ENCODE data around the gene GANC.

Gene GANC

GRCh38 chr15:42356851-42357250 lies 83.8 kb downstream of the GANC start:
- Histone ChIP-seq H3K36me3 (ENCODE audit: insufficient read depth, insufficient read length, low read length) (peaks cover 6% of the 10 kb centered on the region), H3K9me3 (ENCODE audit: insufficient read depth, low read length) (no peaks in the 10 kb centered on the region), H3K4me1 (ENCODE audit: insufficient read depth, insufficient read length) (no peaks in the 10 kb centered on the region), H3K27me3 (ENCODE audit: insufficient read depth, insufficient read length) (no peaks in the 10 kb centered on the region), H3K9ac (ENCODE audit: insufficient read length, low read depth) (no peak overlapping the region), H3K4me3 (ENCODE audit: insufficient read length, low read depth) (no peak overlapping the region)
- DNase-seq (ENCODE audit: low read depth, low spot score), result no peak
- TF ChIP-seq YY1 (IDR thresholded peaks at IDR 0.05; ENCODE audit: insufficient read depth, insufficient read length), result no peak
- TF ChIP-seq SUZ12 (IDR thresholded peaks at IDR 0.05; ENCODE audit: extremely low read depth, insufficient read depth, insufficient read length), result no peak
- TF ChIP-seq ZNF274 (IDR thresholded peaks at IDR 0.05; ENCODE audit: low read depth, low read length), result no peak

DNA sequence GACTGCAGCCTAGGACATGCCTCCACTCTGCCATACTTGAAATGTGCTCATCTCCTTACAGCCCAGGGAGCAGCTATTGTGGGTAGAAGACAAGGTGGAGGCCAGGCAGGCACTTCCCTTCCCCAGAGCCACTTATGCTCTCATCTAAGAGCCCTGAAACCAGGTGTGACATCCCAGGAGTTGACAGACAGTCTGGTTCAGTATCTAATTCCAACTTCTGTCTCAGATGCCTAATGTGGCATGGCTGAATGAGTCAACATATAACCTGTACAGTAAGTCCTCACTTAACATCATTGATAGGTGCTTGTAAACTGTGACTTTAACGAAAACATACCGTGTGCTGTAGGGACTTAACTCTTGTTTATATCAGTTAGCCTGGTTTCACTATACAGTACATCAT lies 85.1 kb downstream of the GANC start:
- H3K9me3 ChIP-seq (ENCODE audit: insufficient read depth, low read length), result no peaks in the 10 kb centered on the region
- no peak for TF ChIP-seq SUZ12 (IDR thresholded peaks at IDR 0.05; ENCODE audit: extremely low read depth, insufficient read depth, insufficient read length)
- no peak for TF ChIP-seq ZNF274 (IDR thresholded peaks at IDR 0.05; ENCODE audit: low read depth, low read length)
- TF ChIP-seq YY1 (IDR thresholded peaks at IDR 0.05; ENCODE audit: insufficient read depth, insufficient read length), result no peak
- no peaks in the 10 kb centered on the region for H3K4me1 ChIP-seq (ENCODE audit: insufficient read depth, insufficient read length)
- H3K36me3 ChIP-seq (ENCODE audit: insufficient read depth, insufficient read length, low read length), result no peaks in the 10 kb centered on the region
- H3K9ac ChIP-seq (ENCODE audit: insufficient read length, low read depth), result no peak overlapping the region
- H3K27me3 ChIP-seq (ENCODE audit: insufficient read depth, insufficient read length), result no peaks in the 10 kb centered on the region
- no peak for DNase-seq (ENCODE audit: low read depth, low spot score)
- no peak overlapping the region for H3K4me3 ChIP-seq (ENCODE audit: insufficient read length, low read depth)

- no peak within 1 kb of the TSS for H3K9ac ChIP-seq (ENCODE audit: insufficient read length, low read depth)
- H3K4me1 ChIP-seq (ENCODE audit: insufficient read depth, insufficient read length), result no peaks in the 10 kb centered on the region
- H3K27me3 ChIP-seq (ENCODE audit: insufficient read depth, insufficient read length), result no peaks in the 10 kb centered on the region
These were observed 86.2 kb downstream of the GANC start, which contains the start of gene CAPN3 for GRCh38 chr15:42359249-42359648. TSS of gene CAPN3 (plus strand) at chr15:42359501. CDS start at chr15:42359806, 305 bp downstream.

GRCh38 chr15:42359985-42360384 lies 87.0 kb downstream of the GANC start:
- TF ChIP-seq ZNF274 (IDR thresholded peaks at IDR 0.05; ENCODE audit: low read depth, low read length), result no peak
- TF ChIP-seq SUZ12 (IDR thresholded peaks at IDR 0.05; ENCODE audit: extremely low read depth, insufficient read depth, insufficient read length), result no peak
- no peak for DNase-seq (ENCODE audit: low read depth, low spot score)
- Histone ChIP-seq H3K9ac (ENCODE audit: insufficient read length, low read depth) (no peak overlapping the region), H3K9me3 (ENCODE audit: insufficient read depth, low read length) (no peaks in the 10 kb centered on the region), H3K4me3 (ENCODE audit: insufficient read length, low read depth) (no peak overlapping the region), H3K4me1 (ENCODE audit: insufficient read depth, insufficient read length) (no peaks in the 10 kb centered on the region), H3K36me3 (ENCODE audit: insufficient read depth, insufficient read length, low read length) (no peaks in the 10 kb centered on the region), H3K27me3 (ENCODE audit: insufficient read depth, insufficient read length) (no peaks in the 10 kb centered on the region)

More at GRCh38 chr15:42359249-42359648, 86.2 kb downstream of the GANC start, which contains the start of gene CAPN3:
- Histone ChIP-seq H3K36me3 (ENCODE audit: insufficient read depth, insufficient read length, low read length) (no peaks in the 10 kb centered on the region), H3K9me3 (ENCODE audit: insufficient read depth, low read length) (no peaks in the 10 kb centered on the region), H3K4me3 (ENCODE audit: insufficient read length, low read depth) (no peak within 1 kb of the TSS)
- no peak for DNase-seq (ENCODE audit: low read depth, low spot score)
- TF ChIP-seq YY1 (IDR thresholded peaks at IDR 0.05; ENCODE audit: insufficient read depth, insufficient read length) (no peak), SUZ12 (IDR thresholded peaks at IDR 0.05; ENCODE audit: extremely low read depth, insufficient read depth, insufficient read length) (no peak), ZNF274 (IDR thresholded peaks at IDR 0.05; ENCODE audit: low read depth, low read length) (no peak)

DNA sequence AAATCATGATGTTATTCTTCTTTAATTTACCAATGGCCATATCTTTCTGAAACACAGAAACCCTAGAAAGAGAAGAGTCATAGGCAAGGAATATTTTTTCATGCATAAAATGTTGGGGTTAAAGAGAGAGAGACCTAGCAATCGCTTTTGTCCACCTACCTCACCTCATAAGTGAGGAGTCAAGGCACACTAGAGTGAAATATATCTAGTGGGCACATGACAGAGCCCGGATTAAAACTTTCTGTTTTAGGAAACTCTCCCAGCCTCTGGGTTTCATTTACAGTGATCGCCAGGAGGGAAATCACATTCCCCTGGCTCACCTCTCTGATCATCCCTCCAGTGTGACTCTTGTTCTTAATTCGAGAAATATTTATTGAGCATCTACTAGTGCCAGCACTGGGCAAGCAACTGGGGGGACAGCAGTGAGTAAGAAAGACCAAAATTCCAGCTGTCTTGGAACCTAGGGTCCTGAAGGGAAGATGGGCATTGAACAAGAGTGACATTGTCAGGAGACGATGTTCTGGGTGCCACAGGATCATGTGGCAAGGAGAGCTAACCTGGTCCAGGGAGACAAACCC lies 87.6 kb downstream of the GANC start:
- Histone ChIP-seq H3K4me3 (ENCODE audit: insufficient read length, low read depth) (no peak overlapping the region), H3K27me3 (ENCODE audit: insufficient read depth, insufficient read length) (no peaks in the 10 kb centered on the region), H3K4me1 (ENCODE audit: insufficient read depth, insufficient read length) (no peaks in the 10 kb centered on the region), H3K36me3 (ENCODE audit: insufficient read depth, insufficient read length, low read length) (no peaks in the 10 kb centered on the region), H3K9me3 (ENCODE audit: insufficient read depth, low read length) (no peaks in the 10 kb centered on the region), H3K9ac (ENCODE audit: insufficient read length, low read depth) (no peak overlapping the region)
- DNase-seq (ENCODE audit: low read depth, low spot score), result no peak
- TF ChIP-seq YY1 (IDR thresholded peaks at IDR 0.05; ENCODE audit: insufficient read depth, insufficient read length) (no peak), SUZ12 (IDR thresholded peaks at IDR 0.05; ENCODE audit: extremely low read depth, insufficient read depth, insufficient read length) (no peak), ZNF274 (IDR thresholded peaks at IDR 0.05; ENCODE audit: low read depth, low read length) (no peak)

- Histone ChIP-seq H3K4me1 (ENCODE audit: insufficient read depth, insufficient read length) (no peaks in the 10 kb centered on the region), H3K36me3 (ENCODE audit: insufficient read depth, insufficient read length, low read length) (no peaks in the 10 kb centered on the region), H3K9me3 (ENCODE audit: insufficient read depth, low read length) (peaks cover 8% of the 10 kb centered on the region), H3K9ac (ENCODE audit: insufficient read length, low read depth) (no peak overlapping the region), H3K27me3 (ENCODE audit: insufficient read depth, insufficient read length) (no peaks in the 10 kb centered on the region), H3K4me3 (ENCODE audit: insufficient read length, low read depth) (no peak overlapping the region)
- DNase-seq (ENCODE audit: low read depth, low spot score), result peak; percentile 52
- TF ChIP-seq YY1 (IDR thresholded peaks at IDR 0.05; ENCODE audit: insufficient read depth, insufficient read length) (no peak), ZNF274 (IDR thresholded peaks at IDR 0.05; ENCODE audit: low read depth, low read length) (no peak), SUZ12 (IDR thresholded peaks at IDR 0.05; ENCODE audit: extremely low read depth, insufficient read depth, insufficient read length) (no peak)
These were observed 90.5 kb downstream of the GANC start for GRCh38 chr15:42363487-42363886.

- DNase-seq (ENCODE audit: low read depth, low spot score), result no peak
- Histone ChIP-seq H3K4me3 (ENCODE audit: insufficient read length, low read depth) (no peak overlapping the region), H3K4me1 (ENCODE audit: insufficient read depth, insufficient read length) (no peaks in the 10 kb centered on the region), H3K9me3 (ENCODE audit: insufficient read depth, low read length) (peaks cover 12% of the 10 kb centered on the region), H3K9ac (ENCODE audit: insufficient read length, low read depth) (no peak overlapping the region), H3K36me3 (ENCODE audit: insufficient read depth, insufficient read length, low read length) (no peaks in the 10 kb centered on the region), H3K27me3 (ENCODE audit: insufficient read depth, insufficient read length) (no peaks in the 10 kb centered on the region)
- no peak for TF ChIP-seq ZNF274 (IDR thresholded peaks at IDR 0.05; ENCODE audit: low read depth, low read length)
- TF ChIP-seq YY1 (IDR thresholded peaks at IDR 0.05; ENCODE audit: insufficient read depth, insufficient read length), result no peak
- no peak for TF ChIP-seq SUZ12 (IDR thresholded peaks at IDR 0.05; ENCODE audit: extremely low read depth, insufficient read depth, insufficient read length)
These were observed 90.9 kb downstream of the GANC start for GRCh38 chr15:42363942-42364341.
